ENCODE data around the gene ZXDC.

- TF ChIP-seq ZNF274 (IDR thresholded peaks at IDR 0.05; ENCODE audit: low read depth, low read length) (no peak), SUZ12 (IDR thresholded peaks at IDR 0.05; ENCODE audit: extremely low read depth, insufficient read depth, insufficient read length) (no peak)
Measured at GRCh38 chr3:126432361-126433104, 43.2 kb downstream of the ZXDC start.
